Kidney tubule cell (primary cell): Measurements from ENCODE around the gene INPP1.

ENCODE experiments used
- DNase-seq: peaks from one replicate; pipeline ENCODE4 v3.0.0-alpha.2; 2018; ENCODE audit warnings: low spot score

The INPP1 gene

GRCh38 chr2:190362894-190363293, 19.5 kb downstream of the INPP1 start:
- DNase-seq = no peak

DNA sequence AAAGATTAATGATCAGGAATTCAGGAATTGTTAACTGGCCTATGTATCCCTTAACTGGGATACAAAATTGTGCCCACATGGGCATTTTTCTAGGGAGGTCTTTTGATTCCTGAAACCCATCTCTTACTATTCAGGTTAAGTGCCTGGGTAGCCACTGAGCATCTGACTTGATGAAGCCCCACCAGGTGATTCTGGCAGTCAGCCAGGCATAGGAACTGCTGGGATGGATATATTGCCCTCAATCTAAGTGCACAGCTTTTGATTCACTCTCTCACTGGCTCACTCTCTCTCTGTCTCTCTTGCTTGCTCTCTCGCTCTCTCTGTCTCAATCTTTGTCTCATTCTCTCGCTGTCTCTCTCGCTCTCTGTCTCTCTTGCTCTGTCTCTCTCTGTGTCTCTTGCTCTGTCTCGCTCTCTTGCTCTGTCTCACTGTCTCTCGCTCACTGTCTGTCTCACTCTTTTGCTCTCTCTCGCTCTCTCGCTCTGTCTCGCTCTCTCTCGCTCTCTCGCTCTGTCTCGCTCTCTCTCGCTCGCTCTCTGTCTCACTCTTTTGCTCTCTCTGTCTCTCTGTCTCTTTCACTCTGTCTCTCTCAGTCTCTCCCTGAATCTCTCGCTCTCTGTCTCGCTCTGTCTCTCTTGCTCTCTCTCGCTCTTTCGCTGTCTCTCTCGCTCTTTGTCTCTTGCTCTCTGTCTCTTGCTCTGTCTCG, 22.3 kb downstream of the INPP1 start:
- no peak for DNase-seq

DNA sequence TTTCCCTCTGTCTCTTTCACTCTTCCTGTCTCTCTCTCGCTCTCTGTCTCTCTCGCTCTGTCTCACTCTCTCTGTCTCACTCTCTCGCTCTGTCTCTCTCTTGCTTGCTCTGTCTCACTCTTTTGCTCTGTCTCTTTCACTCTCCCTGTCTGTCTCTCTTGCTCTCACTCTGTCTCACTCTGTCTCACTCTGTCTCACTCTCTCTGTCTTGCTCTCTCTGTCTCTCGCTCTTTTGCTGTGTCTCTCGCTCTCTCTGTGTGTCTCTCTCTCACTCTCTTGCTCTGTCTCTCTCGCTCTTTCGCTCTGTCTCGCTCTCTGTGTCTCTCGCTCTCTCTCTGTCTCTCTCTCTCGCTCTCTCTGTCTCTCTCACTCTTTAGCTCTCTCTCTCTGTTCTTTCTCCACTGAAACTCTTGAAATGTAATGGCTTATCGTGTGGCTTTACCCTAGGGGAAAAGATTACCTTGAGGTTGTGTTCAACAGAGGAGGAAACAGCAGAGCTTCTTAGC, 22.9 kb downstream of the INPP1 start:
- DNase-seq = no peak

DNA sequence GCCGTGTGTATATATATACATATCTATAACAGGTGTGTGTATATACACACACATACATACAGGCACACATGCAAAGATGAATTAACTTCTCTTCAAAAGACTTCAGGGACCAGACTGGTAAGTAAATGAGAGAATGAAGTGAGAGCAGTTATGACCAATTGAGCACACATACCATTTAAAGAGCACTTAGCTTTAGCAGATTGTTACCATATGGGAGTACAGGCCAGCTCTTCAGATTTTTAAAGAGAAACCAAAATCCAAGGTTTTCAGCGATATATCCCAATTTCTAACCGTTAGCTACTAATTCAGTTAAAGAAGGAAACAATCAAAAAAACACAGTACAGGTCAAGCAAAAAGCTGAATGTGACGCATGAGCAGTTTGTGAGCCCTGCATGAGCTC, 23.7 kb downstream of the INPP1 start:
- DNase-seq = no peak

GRCh38 chr2:190369635-190370034, 26.2 kb downstream of the INPP1 start:
- no peak for DNase-seq

DNA sequence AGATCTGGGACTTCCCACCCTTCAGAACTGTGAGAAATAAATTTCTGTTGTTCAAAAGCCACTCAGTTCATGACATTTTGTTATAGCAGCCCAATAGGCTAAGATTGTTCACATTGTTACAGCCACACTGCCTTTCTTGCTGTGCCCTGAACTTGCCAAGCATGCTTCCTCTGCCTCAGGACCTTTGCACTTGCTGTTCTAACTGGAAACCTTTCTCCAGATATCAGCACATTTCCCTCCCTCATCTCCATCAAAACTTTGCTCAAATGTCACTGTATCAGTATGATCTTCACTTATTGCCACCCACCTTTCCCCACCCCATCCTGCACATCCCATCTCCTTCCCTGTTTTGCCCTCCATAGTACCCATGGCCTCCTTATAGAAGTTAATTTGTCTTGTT, 32.7 kb downstream of the INPP1 start:
- DNase-seq = no peak

DNA sequence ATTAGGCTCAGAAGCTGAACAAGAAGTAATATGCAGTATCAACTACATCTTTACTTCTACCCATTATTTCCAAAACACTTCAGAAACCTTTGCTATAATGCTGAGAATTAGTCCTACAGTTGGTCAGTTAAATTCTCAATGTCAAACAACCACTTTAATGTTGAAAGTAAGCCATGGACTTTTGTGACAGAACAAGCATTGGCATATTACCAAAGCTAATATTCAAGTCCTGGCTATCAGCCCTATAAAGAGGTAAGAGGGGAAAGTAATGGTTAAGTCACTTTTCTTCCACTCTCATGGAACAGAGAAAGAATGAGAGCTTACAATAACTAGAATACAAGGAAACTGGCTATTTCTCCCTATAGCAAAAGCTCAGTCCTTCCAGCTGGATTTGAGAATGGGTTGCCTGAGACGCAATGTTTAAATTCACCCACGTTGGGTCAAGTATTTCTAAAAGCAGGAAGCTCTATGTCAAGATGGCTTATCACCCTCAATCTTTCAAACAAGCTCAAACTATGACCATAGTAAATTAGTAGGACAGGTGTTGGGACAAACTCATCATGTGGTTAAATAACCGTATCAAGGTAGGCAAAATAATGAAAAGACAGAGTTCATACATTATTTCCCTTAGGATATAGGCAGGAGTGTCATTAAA, 33.3 kb downstream of the INPP1 start:
- no peak for DNase-seq

- no peak for DNase-seq
Measured at GRCh38 chr2:190378880-190379237, 35.5 kb downstream of the INPP1 start.

DNA sequence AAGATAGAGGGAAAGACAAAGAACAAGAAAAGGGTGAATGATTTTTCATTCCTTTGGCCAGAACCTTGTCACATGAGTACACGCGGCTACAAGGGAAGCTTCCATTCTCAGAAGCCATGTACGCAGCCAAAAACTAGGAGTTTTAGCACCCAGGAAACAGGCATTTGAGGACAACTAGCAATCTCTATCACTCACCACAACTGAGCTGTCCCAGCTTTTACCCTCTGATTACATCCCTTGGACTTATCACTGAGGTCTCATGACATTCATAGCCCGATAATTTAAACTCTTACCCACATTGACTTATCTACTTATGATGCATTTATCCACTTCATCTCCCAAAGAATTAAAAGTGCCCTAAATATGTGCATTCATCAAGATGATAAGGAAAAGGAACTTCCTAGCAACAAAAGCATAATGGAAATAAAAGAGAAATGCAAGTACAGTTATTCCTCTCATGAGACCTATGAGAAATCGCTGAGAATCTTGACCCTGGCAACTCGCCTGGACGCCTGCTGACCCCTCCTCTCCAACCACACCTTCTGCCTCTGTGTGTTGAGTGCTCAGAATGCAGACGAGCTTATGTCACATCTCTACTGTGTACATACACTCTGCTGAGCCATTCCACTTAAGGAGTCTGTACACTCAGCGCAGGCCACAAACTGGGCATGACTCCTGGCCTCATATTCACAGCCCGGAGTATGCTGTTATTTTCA, 36.0 kb downstream of the INPP1 start:
- no peak for DNase-seq

DNA sequence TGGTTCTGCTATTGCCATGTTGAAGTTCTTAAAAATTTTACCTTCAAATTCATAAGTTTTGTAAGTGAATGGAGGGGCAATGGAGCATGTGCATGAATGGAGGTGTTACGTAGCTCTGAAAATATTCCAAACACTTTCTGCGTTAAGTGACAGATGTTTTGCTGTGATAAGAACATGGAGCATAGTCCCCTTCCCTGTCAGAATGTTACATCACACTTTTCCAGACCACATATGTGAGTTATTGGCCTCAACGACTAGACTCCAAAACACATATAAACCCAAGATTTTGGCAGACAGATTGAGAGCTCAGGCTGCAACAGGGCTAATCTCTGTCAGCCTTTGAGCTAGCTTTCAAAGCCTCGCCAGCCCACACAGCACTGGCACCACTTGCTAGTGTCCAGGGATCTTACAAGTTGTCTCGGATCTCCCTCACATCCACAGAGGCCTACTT, 37.6 kb downstream of the INPP1 start:
- no peak for DNase-seq

- peak; percentile 73 for DNase-seq
Measured at GRCh38 chr2:190382851-190383250, 39.5 kb downstream of the INPP1 start.

DNA sequence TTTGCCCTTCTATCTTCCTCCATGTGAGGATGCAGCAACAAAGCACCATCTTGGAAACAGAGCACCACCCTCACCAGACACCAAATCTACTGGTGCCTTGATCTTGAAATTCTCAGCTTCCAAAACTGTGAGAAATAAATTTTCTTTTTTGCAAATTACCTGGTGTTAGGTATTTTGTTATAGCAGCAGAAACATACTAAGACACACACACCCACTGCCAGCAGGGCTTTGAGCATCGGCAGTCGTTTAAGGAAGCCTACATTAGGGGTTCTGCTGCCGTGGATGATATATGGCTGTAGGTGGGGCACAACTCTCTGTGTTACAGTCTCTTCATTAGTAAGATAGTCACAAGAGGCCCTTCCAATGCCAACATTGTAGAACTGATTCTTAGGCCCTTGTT, 44.0 kb downstream of the INPP1 start:
- DNase-seq = no peak

- no peak for DNase-seq
Measured at GRCh38 chr2:190396271-190396670, 52.9 kb downstream of the INPP1 start.

DNA sequence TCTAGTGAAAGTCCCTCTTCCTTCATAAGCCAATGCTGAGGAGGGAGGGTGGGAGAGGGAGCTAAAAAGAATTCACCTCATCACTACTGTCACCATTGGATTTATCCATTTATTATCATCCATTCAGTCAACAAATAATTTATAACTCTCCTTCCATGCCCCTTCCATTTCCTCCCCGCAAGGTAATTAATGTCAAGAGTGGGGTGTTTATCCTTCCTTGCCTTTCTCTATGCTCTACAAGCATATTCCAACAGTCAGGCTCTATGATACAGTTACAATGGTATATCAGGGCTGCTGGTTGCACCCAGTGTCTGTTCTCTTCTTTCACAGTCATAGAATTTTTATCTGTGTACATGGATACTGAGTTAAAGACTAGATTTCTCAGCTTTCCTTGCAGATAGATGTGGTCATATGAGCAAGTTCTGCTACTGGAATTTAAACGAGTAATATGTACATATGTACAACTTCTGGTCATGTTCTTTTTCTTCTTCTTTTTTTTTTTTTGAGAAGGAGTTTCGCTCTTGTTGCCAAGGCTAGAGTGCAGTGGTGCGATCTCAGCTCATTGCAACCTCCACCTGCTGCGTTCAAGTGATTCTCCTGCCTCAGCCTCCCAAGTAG, 59.7 kb downstream of the INPP1 start:
- DNase-seq = no peak

DNA sequence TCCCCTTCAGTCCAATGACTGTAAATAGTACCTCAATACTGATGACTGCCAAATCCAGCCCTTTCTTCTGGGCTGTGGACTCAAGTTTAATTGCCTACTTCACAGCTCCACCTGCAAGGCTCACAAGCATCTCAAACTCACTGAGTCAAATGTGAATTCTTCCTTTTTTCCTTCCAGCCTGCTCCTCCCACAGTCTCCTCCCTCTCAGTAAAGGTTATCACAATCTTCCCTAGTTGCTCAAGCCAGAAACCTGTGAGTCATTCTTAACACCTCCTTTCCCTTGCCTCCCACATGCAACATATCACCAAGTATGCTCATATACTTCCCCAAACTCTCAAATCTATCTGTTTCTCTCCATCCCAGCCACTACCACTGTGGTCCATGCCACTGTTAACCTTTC, 61.1 kb downstream of the INPP1 start:
- DNase-seq = peak; percentile 78

DNA sequence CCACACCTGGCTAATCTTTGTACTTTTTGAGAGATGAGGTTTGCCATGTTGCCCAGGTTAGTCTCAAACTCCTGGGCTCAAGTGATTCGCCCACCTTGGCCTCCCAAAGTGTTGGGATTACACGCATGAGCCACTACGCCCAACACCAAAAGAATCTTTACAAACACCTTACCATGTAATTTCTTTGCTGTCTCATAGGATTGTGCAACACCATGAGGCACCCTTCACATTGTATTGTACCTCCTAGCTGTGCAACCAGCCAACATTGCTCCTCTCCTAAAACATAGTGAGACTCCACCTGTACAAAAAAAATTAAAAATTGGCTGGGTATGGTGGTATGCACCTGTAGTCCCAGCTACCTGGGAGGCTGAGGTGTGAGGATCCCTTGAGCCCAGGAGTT, 61.7 kb downstream of the INPP1 start:
- no peak for DNase-seq

DNA sequence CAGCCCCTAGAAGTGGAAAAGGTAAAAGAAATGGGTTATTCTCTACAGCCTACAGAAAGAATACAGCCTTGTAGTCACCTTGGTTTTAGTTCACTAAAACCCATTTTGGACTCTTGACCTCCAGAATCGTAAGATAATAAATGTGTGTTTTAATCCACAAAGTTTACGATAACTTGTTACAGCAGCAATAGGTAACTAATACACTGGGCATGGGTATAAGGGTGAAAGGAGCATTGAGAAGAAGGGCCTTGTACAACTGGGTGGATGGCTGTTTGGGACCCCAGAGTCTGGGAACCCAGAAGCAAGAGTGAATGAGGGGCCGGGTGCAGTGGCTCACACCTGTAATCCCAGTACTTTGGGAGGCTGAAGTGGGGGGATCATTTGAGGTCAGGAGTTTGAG, 62.6 kb downstream of the INPP1 start:
- DNase-seq = no peak

DNA sequence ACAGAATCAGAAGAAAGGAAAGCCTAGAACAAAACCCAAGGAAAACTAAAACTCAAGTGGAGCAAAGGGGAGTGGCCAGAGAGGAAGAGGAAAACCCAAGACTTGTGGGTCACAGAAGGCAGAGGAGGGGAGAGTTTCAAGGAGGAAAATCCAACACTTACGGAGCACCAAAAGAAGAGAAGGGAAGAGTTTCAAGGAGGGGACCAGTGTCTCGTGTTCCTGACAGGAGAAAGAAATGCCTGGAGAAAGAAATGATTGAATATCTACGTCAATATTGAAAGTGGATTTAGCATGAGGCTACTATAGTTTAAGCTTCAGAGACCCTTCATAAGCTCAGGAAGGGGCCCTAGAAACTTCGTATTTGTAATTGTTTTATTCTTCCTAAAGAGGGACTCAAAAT, 63.4 kb downstream of the INPP1 start:
- DNase-seq = no peak

GRCh38 chr2:190407246-190407661, 63.9 kb downstream of the INPP1 start:
- peak; percentile 28 for DNase-seq

GRCh38 chr2:190407662-190408537, 64.5 kb downstream of the INPP1 start, which contains the start of gene MFSD6:
Gene MFSD6 (plus strand): TSS chr2:190408355. CDS start chr2:190436030, 27,675 bp downstream.
- peak; percentile 53 for DNase-seq

GRCh38 chr2:190408538-190409271, 65.3 kb downstream of the INPP1 start:
- peak; percentile 68 for DNase-seq
